Measurements from ENCODE around the gene AHSG. TPM values are rescaled to one million over a fixed set of nuclear protein-coding genes. Genes with fewer than 3 reads are reported as not detected.

The AHSG gene
- total RNA-seq, 1 donor from 2014 or later = not detected

DNA sequence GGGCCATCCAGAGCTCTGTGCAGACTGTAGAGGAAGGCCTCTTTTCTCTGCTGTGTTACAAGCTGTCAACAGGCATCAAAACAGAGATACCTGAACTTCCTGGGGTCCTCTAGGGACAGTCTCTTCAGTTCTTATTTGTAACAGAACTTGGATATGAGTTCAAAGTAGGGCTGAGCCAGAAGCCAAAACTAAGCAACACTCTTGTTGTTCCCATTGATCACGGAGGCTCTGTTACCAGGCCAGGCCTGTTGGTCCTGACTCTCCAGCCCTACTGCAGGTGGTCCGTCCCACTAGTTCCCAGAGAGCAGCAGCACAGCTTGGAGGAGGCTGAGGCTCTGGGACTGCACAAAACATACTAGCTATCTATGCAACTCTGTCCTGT, 13.1 kb upstream of the AHSG start:
- Mint-ChIP-seq H3K27ac (ENCODE audit: unreplicated experiment) (no peak overlapping the region), H3K9me3 (ENCODE audit: unreplicated experiment) (no peaks in the 10 kb centered on the region), H3K4me1 (ENCODE audit: unreplicated experiment) (no peaks in the 10 kb centered on the region), H3K36me3 (ENCODE audit: unreplicated experiment) (no peaks in the 10 kb centered on the region), H3K4me3 (ENCODE audit: unreplicated experiment) (no peak overlapping the region), H3K27me3 (ENCODE audit: unreplicated experiment) (peaks cover 7% of the 10 kb centered on the region)
- TF ChIP-seq, protein P1, sequence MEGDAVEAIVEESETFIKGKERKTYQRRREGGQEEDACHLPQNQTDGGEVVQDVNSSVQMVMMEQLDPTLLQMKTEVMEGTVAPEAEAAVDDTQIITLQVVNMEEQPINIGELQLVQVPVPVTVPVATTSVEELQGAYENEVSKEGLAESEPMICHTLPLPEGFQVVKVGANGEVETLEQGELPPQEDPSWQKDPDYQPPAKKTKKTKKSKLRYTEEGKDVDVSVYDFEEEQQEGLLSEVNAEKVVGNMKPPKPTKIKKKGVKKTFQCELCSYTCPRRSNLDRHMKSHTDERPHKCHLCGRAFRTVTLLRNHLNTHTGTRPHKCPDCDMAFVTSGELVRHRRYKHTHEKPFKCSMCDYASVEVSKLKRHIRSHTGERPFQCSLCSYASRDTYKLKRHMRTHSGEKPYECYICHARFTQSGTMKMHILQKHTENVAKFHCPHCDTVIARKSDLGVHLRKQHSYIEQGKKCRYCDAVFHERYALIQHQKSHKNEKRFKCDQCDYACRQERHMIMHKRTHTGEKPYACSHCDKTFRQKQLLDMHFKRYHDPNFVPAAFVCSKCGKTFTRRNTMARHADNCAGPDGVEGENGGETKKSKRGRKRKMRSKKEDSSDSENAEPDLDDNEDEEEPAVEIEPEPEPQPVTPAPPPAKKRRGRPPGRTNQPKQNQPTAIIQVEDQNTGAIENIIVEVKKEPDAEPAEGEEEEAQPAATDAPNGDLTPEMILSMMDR (IDR thresholded peaks at IDR 0.05) = no peak
- DNase-seq (ENCODE audit: extremely low spot score, unreplicated experiment) = no peak

DNA sequence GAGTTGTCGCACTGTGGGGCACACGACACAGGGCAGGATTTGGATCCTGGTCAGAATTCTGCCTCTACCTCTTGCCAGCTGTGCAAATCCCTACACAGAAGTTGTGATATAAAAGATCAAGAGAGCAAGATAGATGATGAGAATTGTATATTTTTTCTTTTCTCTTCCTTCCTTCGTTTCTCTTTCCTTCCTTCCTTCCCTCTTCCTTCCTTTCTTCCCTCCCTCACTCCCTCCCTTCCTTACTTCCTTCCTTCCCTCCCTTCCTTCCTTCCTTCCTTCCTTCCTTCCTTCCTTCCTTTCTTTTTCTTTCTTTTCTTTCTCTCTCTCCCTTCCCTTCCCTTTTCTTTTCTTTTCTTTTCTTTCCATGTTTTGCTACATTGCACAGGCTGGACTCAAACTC, 12.0 kb upstream of the AHSG start:
- H3K9me3 Mint-ChIP-seq (ENCODE audit: unreplicated experiment) = no peaks in the 10 kb centered on the region
- H3K27me3 Mint-ChIP-seq (ENCODE audit: unreplicated experiment) = peaks cover 14% of the 10 kb centered on the region
- TF ChIP-seq, protein P1 (IDR thresholded peaks at IDR 0.05) = no peak
- no peaks in the 10 kb centered on the region for H3K36me3 Mint-ChIP-seq (ENCODE audit: unreplicated experiment)
- H3K4me1 Mint-ChIP-seq (ENCODE audit: unreplicated experiment) = no peaks in the 10 kb centered on the region
- no peak overlapping the region for H3K4me3 Mint-ChIP-seq (ENCODE audit: unreplicated experiment)
- no peak for DNase-seq (ENCODE audit: extremely low spot score, unreplicated experiment)
- no peak overlapping the region for H3K27ac Mint-ChIP-seq (ENCODE audit: unreplicated experiment)

DNA sequence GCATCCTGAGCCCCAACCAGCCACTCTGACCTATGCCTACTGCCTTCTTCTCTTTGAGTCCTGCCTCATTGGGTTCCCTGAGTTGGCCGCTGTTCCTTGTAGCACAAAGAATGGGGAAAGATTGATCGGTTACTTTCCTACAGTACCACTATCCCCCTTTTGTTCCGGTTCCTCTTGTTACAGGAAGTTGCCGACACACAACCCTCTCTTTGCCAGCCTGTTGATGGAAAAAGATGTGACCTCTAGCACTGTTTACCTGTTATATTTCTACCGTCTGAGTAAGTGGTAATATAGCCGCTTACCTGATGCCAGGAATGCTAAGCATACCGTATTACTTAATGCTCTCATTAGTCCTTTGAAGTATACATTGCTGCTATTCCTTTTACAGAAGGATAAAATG, 9.7 kb upstream of the AHSG start:
- Mint-ChIP-seq H3K4me1 (ENCODE audit: unreplicated experiment) (no peaks in the 10 kb centered on the region), H3K27me3 (ENCODE audit: unreplicated experiment) (peaks cover 14% of the 10 kb centered on the region), H3K9me3 (ENCODE audit: unreplicated experiment) (no peaks in the 10 kb centered on the region), H3K27ac (ENCODE audit: unreplicated experiment) (no peak overlapping the region), H3K4me3 (ENCODE audit: unreplicated experiment) (no peak overlapping the region), H3K36me3 (ENCODE audit: unreplicated experiment) (no peaks in the 10 kb centered on the region)
- DNase-seq (ENCODE audit: extremely low spot score, unreplicated experiment) = no peak
- TF ChIP-seq, protein P1 (IDR thresholded peaks at IDR 0.05) = no peak

DNA sequence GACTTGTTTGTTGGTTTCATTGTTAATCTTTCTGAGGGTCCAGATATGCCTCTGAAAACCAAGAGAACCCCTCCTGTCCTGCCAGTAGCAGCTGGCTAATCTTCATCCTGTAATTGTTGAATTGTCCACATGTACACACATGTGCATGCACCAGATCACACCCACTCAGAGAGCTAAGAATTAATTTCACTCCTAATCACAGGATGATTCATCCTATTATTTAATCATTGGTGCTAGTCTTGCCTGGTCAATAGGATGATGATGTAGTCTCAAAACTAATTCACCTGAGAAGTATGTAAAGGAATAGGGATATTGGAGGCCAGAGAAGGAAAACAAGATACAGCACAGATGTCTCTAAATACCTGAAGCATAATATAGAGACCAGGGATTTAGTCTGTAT, 7.8 kb upstream of the AHSG start:
- Mint-ChIP-seq H3K27me3 (ENCODE audit: unreplicated experiment) (peaks cover 14% of the 10 kb centered on the region), H3K36me3 (ENCODE audit: unreplicated experiment) (no peaks in the 10 kb centered on the region), H3K4me1 (ENCODE audit: unreplicated experiment) (no peaks in the 10 kb centered on the region), H3K9me3 (ENCODE audit: unreplicated experiment) (no peaks in the 10 kb centered on the region), H3K27ac (ENCODE audit: unreplicated experiment) (no peak overlapping the region), H3K4me3 (ENCODE audit: unreplicated experiment) (no peak overlapping the region)
- no peak for DNase-seq (ENCODE audit: extremely low spot score, unreplicated experiment)
- TF ChIP-seq, protein P1 (IDR thresholded peaks at IDR 0.05) = no peak

DNA sequence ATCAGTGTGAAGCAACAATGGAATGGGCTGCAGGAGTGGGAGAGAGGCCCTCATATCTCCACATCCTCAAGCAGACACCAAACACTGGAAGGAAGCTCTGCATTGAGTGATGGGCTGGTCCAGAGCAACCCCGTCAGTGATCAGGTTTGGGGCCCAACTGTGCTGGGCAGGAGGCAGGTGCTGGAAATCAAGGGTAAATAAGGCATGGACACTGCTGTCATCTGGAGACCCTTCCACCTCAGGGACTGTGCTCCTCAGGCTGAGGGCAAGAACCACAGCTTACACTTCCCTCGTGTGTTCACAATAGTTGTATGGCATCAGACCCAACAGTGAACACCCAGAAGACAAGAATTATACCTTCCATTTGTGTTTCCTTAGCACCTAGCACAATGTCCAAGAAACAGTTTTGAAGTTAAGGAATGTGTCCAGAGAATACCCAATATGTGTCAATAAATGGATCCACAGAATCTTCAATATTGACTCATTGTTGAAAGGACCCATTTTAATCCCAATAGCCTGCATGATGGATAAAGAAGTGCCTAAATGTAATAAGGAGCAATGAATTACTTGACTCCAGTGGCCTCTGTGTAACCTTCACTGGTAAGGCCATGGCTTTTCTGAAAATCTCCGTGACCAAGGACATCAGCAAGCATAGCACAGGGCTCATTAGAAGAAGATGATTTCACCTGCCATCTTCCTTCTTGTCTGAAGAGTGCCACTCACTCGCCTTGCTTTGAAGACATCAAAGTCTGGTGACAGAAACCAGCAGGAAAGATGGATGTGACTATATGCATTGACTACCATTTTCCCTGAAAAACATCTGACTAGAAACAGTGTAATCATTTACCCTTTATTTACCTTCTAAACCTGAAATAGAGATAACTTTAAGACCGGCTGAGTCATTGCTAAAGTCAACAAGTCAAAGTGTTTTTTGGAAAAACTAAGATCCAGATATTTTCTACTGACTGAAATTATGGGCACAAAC, 7.0 kb upstream of the AHSG start:
- Mint-ChIP-seq H3K27ac (ENCODE audit: unreplicated experiment) (no peak overlapping the region), H3K27me3 (ENCODE audit: unreplicated experiment) (peaks cover 14% of the 10 kb centered on the region), H3K4me3 (ENCODE audit: unreplicated experiment) (no peak overlapping the region), H3K4me1 (ENCODE audit: unreplicated experiment) (no peaks in the 10 kb centered on the region), H3K36me3 (ENCODE audit: unreplicated experiment) (no peaks in the 10 kb centered on the region), H3K9me3 (ENCODE audit: unreplicated experiment) (no peaks in the 10 kb centered on the region)
- TF ChIP-seq, protein P1 (IDR thresholded peaks at IDR 0.05) = no peak
- DNase-seq (ENCODE audit: extremely low spot score, unreplicated experiment) = no peak
